HCT116 (cell line): Measurements from ENCODE around the gene CERKL. TPM values are rescaled to one million over a fixed set of nuclear protein-coding genes. Genes with fewer than 3 reads are reported as not detected.

Experiments
- ATAC-seq: fragments of 200-7000 bp; cut with Tn5 transposase; 2 replicates; pipeline ENCODE4 v1.9.1; 2020; ENCODE audit warnings: mild to moderate bottlenecking, moderate library complexity
- BruUV-seq: library from RNA; stranded (reverse); fragments of 400-500 nt; replicated peaks from 2 replicates; lab custom pipeline; 2021; lab: Mats Ljungman, UMichigan
- CTCF ChIA-PET: fragments of 300-600 bp; sonication (Branson Sonifier 250); formaldehyde crosslinking; loops from one replicate; lab custom pipeline; 2021; ENCODE audit warnings: antibody characterized with exemption; lab: Charles Lee
- POLR2A ChIA-PET: fragments of 300-600, 350-600 bp; sonication (Branson Sonifier 250); formaldehyde crosslinking; loops from one replicate; lab custom pipeline; 2021; ENCODE audit warnings: antibody characterized with exemption; lab: Charles Lee
- RAD21 ChIA-PET, 2 experiments: fragments of 300-600 bp; sonication (Branson Sonifier 250); formaldehyde crosslinking; loops; one replicate each; lab custom pipeline; 2023; ENCODE audit warnings: low total read pairs in 2 of 2; ENCODE audit not compliant: uncharacterized antibody in 2 of 2, unreplicated experiment in 2 of 2, low non-redundant PET in 1 of 2; lab: Charles Lee
- DNase-seq: peaks from one replicate; pipeline ENCODE4 v3.0.0-alpha.2; 2010; ENCODE audit warnings: low read depth, low spot score
- H2AFZ ChIP-seq: fragments of 200-600 bp; shearing (Covaris generic), sonication (generic); 2 replicates; pipeline ENCODE4 v1.6.1; 2017; ENCODE audit warnings: low read depth, mixed run types, mixed read lengths, antibody characterized with exemption, low read length; ENCODE audit not compliant: poor library complexity, severe bottlenecking
- H3K27ac ChIP-seq: 2 replicates; pipeline ENCODE4 v1.5.1; 2012; ENCODE audit warnings: low read depth, low read length
- H3K27me3 ChIP-seq: fragments of 200-600 bp; sonication (generic); 2 replicates; pipeline ENCODE4 v1.6.1; 2016; ENCODE audit warnings: mixed run types, low read length, mixed read lengths; ENCODE audit not compliant: insufficient read depth
- H3K36me3 ChIP-seq, 2 experiments: fragments of 200-500 bp in 1 of 2; fragments of 200-600 bp in 1 of 2; sonication (Bioruptor generic) in 1 of 2; sonication (generic) in 1 of 2; 2 replicates each; pipeline versions ENCODE4 v1.5.1 to v1.6.1; 2014 to 2016; ENCODE audit warnings: low read length in 2 of 2, inconsistent platforms in 1 of 2, mixed read lengths in 1 of 2, mixed run types in 1 of 2; ENCODE audit not compliant: insufficient read depth in 2 of 2, control insufficient read depth in 1 of 2
- H3K4me1 ChIP-seq, 2 experiments: fragments of 200-600 bp in 1 of 2; sonication (generic) in 1 of 2; 2 replicates each; pipeline versions ENCODE4 v1.5.1 to v1.6.1; 2012 to 2017; ENCODE audit warnings: low read length in 2 of 2, inconsistent platforms in 1 of 2, mild to moderate bottlenecking in 1 of 2, mixed read lengths in 1 of 2, mixed run types in 1 of 2, moderate library complexity in 1 of 2; ENCODE audit not compliant: insufficient read depth in 2 of 2, control insufficient read depth in 1 of 2
- H3K4me2 ChIP-seq: fragments of 200-600 bp; sonication (generic); 2 replicates; pipeline ENCODE4 v1.6.1; 2017; ENCODE audit warnings: mixed run types, low read length, mixed read lengths
- H3K4me3 ChIP-seq, 2 experiments: fragments of 200-600 bp in 1 of 2; sonication (generic) in 1 of 2; replicated peaks in 1 of 2; 2 replicates each; pipeline ENCODE4 v1.5.1; 2011 to 2016; ENCODE audit warnings: low read length in 2 of 2, control low read depth in 1 of 2, low read depth in 1 of 2, mild to moderate bottlenecking in 1 of 2, mixed read lengths in 1 of 2, mixed run types in 1 of 2
- H3K79me2 ChIP-seq: fragments of 200-600 bp; sonication (generic); 2 replicates; pipeline ENCODE4 v1.6.1; 2017; ENCODE audit warnings: mild to moderate bottlenecking, mixed run types, low read length, moderate library complexity, mixed read lengths; ENCODE audit not compliant: insufficient read depth
- H3K9ac ChIP-seq: fragments of 200-600 bp; sonication (generic); 2 replicates; pipeline ENCODE4 v1.6.1; 2016; ENCODE audit warnings: low read length, mixed read lengths
- H3K9me2 ChIP-seq: fragments of 200-600 bp; sonication (generic), shearing (Covaris generic); 2 replicates; pipeline ENCODE4 v1.6.1; 2017; ENCODE audit warnings: mixed run types, mild to moderate bottlenecking, moderate library complexity; ENCODE audit not compliant: insufficient read depth
- H3K9me3 ChIP-seq, 2 experiments: fragments of 200-500 bp in 1 of 2; fragments of 200-600 bp in 1 of 2; sonication (Bioruptor generic) in 1 of 2; sonication (generic) in 1 of 2; 2 replicates each; pipeline ENCODE4 v1.6.1; 2014 to 2017; ENCODE audit warnings: low read length in 2 of 2, mixed read lengths in 2 of 2, inconsistent platforms in 1 of 2, low read depth in 1 of 2, mild to moderate bottlenecking in 1 of 2, mixed run types in 1 of 2, moderate library complexity in 1 of 2; ENCODE audit not compliant: control insufficient read depth in 1 of 2, insufficient read depth in 1 of 2
- H4K20me1 ChIP-seq: fragments of 200-600 bp; sonication (generic), shearing (Covaris generic); 2 replicates; pipeline ENCODE4 v1.6.1; 2017; ENCODE audit warnings: mixed run types, mild to moderate bottlenecking, moderate library complexity; ENCODE audit not compliant: insufficient read depth
- CBX3 ChIP-seq: IDR thresholded peaks from 2 replicates; pipeline ENCODE4 v1.6.1; 2012; ENCODE audit warnings: low read depth
- ELF1 ChIP-seq: IDR thresholded peaks from 2 replicates; pipeline ENCODE4 v1.6.1; 2012; ENCODE audit warnings: low read depth, borderline replicate concordance
- EZH2phosphoT487 ChIP-seq: fragments of 200-600 bp; IDR thresholded peaks from 2 replicates; pipeline ENCODE4 v1.6.1; 2018; ENCODE audit warnings: antibody characterized with exemption, borderline replicate concordance
- FOSL1 ChIP-seq: IDR thresholded peaks from 2 replicates; pipeline ENCODE4 v1.6.1; 2012; ENCODE audit warnings: low read depth
- POLR2AphosphoS5 ChIP-seq: IDR thresholded peaks from 2 replicates; pipeline ENCODE4 v1.6.1; 2011; ENCODE audit warnings: mild to moderate bottlenecking, low read depth, low read length, moderate library complexity
- SP1 ChIP-seq: IDR thresholded peaks from 2 replicates; pipeline ENCODE4 v1.6.1; 2012; ENCODE audit warnings: low read depth
- TCF7L2 ChIP-seq: IDR thresholded peaks from 2 replicates; pipeline ENCODE4 v1.7.0; 2011; ENCODE audit warnings: borderline replicate concordance, inconsistent platforms; ENCODE audit not compliant: insufficient read depth, insufficient read length; ENCODE audit errors: extremely low read depth
- ZNF274 ChIP-seq: fragments of 200-500 bp; sonication (Bioruptor generic); IDR thresholded peaks from 2 replicates; pipeline ENCODE4 v1.6.1; 2014; ENCODE audit warnings: mild to moderate bottlenecking, low read depth, low read length, inconsistent platforms
- intact Hi-C: fragments of 100-400 bp; cut with micrococcal nuclease; formaldehyde crosslinking; loops from 2 replicates; pipeline ENCODE4 v1.10.0; 2022
- total RNA-seq: library from RNA; stranded (reverse); gene quantifications from one replicate; pipeline ENCODE4 v1.2.1, GENCODE V29; 2021; ENCODE audit not compliant: unreplicated experiment

The CERKL gene
- total RNA-seq, 1 experiment from 2014 or later: 0.66 TPM

DNA sequence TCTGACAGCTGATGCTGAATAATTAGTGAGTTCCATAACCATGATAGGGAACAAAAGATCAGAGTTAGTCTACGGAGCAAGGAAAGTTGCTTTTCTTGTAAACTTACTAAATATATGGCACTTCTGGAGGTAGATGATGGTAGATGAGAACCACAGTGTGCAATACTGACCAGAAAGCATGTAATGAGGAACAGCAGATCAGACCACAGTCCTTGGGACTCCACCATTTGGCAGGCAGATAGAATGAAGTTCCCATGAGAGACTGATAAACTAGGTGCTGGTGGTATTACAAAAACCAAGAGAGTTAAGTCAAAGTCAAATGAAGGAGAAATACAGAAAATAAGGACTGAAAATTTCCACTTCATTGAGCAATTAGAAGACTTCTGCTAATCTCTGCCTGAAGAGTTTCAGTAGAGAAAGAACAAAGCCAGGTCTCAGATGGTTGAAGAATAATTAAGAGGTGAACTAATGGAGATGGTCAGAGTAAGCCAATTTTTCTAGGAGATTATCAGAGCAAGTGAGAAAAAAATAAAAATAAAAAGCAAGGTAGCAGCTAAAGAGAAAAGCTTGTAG, 10.4 kb downstream of the CERKL start:
- TF ChIP-seq ZNF274 (no peak), POLR2AphosphoS5 (no peak), EZH2phosphoT487 (no peak), FOSL1 (no peak)
- TF ChIP-seq, all 23 proteins: peak for 0
- no peak overlapping the region for H2AFZ ChIP-seq
- no peak overlapping the region for H3K4me3 ChIP-seq
- no peaks in the 10 kb centered on the region for H3K4me1 ChIP-seq
- intact Hi-C loops: no loop called here
- H3K27me3 ChIP-seq: no peaks in the 10 kb centered on the region
- CTCF ChIA-PET: no interaction called here
- H3K36me3 ChIP-seq: no peaks in the 10 kb centered on the region
- H3K4me2 ChIP-seq: no peak overlapping the region
- H4K20me1 ChIP-seq: no peaks in the 10 kb centered on the region
- H3K9ac ChIP-seq: no peak overlapping the region
- H3K9me3 ChIP-seq: no peaks in the 10 kb centered on the region
- H3K9me2 ChIP-seq: no peaks in the 10 kb centered on the region
- no TSS peak for BruUV-seq
- H3K79me2 ChIP-seq: no peaks in the 10 kb centered on the region
- DNase-seq: no peak
- ATAC-seq: no peak
- no peak overlapping the region for H3K27ac ChIP-seq
- POLR2A ChIA-PET: no interaction called here
- RAD21 ChIA-PET: no interaction called here

DNA sequence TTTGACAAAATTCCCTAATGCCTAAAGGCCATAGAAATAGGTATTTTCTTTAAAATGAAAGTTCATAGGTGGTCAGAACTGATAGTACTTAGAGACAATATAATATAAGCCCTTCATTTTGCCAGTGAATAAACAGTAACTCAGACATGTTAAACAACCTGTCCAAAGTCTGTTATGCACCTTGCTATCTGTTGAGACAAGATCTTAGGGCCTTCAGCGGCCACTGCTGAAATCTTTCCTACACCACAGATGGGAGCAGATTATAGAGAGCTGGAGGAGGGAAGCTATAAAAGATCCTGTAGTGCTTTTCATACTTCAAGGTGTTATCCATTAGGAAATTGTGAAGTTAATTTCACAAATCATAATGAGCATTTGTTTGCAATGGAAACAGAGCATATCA, 13.8 kb downstream of the CERKL start:
- H3K4me3 ChIP-seq: no peak overlapping the region
- H3K9me3 ChIP-seq: no peaks in the 10 kb centered on the region
- no peaks in the 10 kb centered on the region for H3K79me2 ChIP-seq
- intact Hi-C loops: no loop called here
- H3K36me3 ChIP-seq: no peaks in the 10 kb centered on the region
- no peaks in the 10 kb centered on the region for H4K20me1 ChIP-seq
- RAD21 ChIA-PET: no interaction called here
- no peak overlapping the region for H2AFZ ChIP-seq
- ATAC-seq: no peak
- H3K4me2 ChIP-seq: no peak overlapping the region
- POLR2A ChIA-PET: no interaction called here
- TF ChIP-seq SP1: no peak
- no peak for TF ChIP-seq CBX3
- TF ChIP-seq TCF7L2: no peak
- TF ChIP-seq ELF1: no peak
- H3K4me1 ChIP-seq: no peaks in the 10 kb centered on the region
- H3K9me2 ChIP-seq: no peaks in the 10 kb centered on the region
- H3K27ac ChIP-seq: no peak overlapping the region
- BruUV-seq: no TSS peak
- CTCF ChIA-PET: no interaction called here
- DNase-seq: no peak
- no peak overlapping the region for H3K9ac ChIP-seq
- H3K27me3 ChIP-seq: no peaks in the 10 kb centered on the region
